ENCODE data around the gene ATP5F1D. TPM values are rescaled to one million over a fixed set of nuclear protein-coding genes. Genes with fewer than 3 reads are reported as not detected.

The ATP5F1D gene
- total RNA-seq, 1 donor from 2014 or later = 486 TPM

GRCh38 chr19:1253514-1254080 lies 12.0 kb downstream of the ATP5F1D start:
- intact Hi-C loops (cut with DNase I) = no loop called here
- no peak for DNase-seq (ENCODE audit: low spot score)

GRCh38 chr19:1254081-1254527 lies 12.6 kb downstream of the ATP5F1D start:
- DNase-seq (ENCODE audit: low spot score) = no peak
- intact Hi-C loops (cut with DNase I) = no loop called here

- intact Hi-C loops (cut with DNase I) = no loop called here
- DNase-seq (ENCODE audit: low spot score) = no peak
Observed at GRCh38 chr19:1254530-1255185, 13.1 kb downstream of the ATP5F1D start.

GRCh38 chr19:1255186-1256161 lies 13.9 kb downstream of the ATP5F1D start:
- intact Hi-C loops (cut with DNase I) = no loop called here
- no peak for DNase-seq (ENCODE audit: low spot score)

GRCh38 chr19:1256646-1257474 lies 15.3 kb downstream of the ATP5F1D start:
- no peak for DNase-seq (ENCODE audit: low spot score)

GRCh38 chr19:1257475-1258162 lies 16.1 kb downstream of the ATP5F1D start:
- no peak for DNase-seq (ENCODE audit: low spot score)
- intact Hi-C loops (cut with DNase I) = no loop called here

More at GRCh38 chr19:1256646-1257474, 15.3 kb downstream of the ATP5F1D start:
- intact Hi-C loops (cut with DNase I) = no loop called here

GRCh38 chr19:1258163-1258492 lies 16.6 kb downstream of the ATP5F1D start:
- DNase-seq (ENCODE audit: low spot score) = no peak
- intact Hi-C loops (cut with DNase I) = no loop called here

- intact Hi-C loops (cut with DNase I) = no loop called here
- no peak for DNase-seq (ENCODE audit: low spot score)
Observed at GRCh38 chr19:1258707-1259205, 17.2 kb downstream of the ATP5F1D start.

GRCh38 chr19:1259206-1259875 lies 17.8 kb downstream of the ATP5F1D start:
- intact Hi-C loops (cut with DNase I) = no loop called here
- peak; percentile 96 for DNase-seq (ENCODE audit: low spot score)

- intact Hi-C loops (cut with DNase I) = no loop called here
- no peak for DNase-seq (ENCODE audit: low spot score)
Observed at GRCh38 chr19:1259876-1260748, 18.6 kb downstream of the ATP5F1D start.

- DNase-seq (ENCODE audit: low spot score) = peak; percentile 99
- intact Hi-C loops (cut with DNase I) = no loop called here
Observed at GRCh38 chr19:1260749-1261537, 19.4 kb downstream of the ATP5F1D start.

GRCh38 chr19:1261538-1261797 lies 19.9 kb downstream of the ATP5F1D start:
- DNase-seq (ENCODE audit: low spot score) = no peak
- intact Hi-C loops (cut with DNase I) = no loop called here

GRCh38 chr19:1261798-1262622 lies 20.5 kb downstream of the ATP5F1D start:
- no peak for DNase-seq (ENCODE audit: low spot score)
- intact Hi-C loops (cut with DNase I) = no loop called here

- no peak for DNase-seq (ENCODE audit: low spot score)
- intact Hi-C loops (cut with DNase I) = no loop called here
Observed at GRCh38 chr19:1262623-1263123, 21.1 kb downstream of the ATP5F1D start.

GRCh38 chr19:1263188-1263587 lies 21.6 kb downstream of the ATP5F1D start:
- intact Hi-C loops (cut with DNase I) = no loop called here
- DNase-seq (ENCODE audit: low spot score) = no peak

Data from cardiac septum (tissue), 1 donor.